ENCODE data around the gene SH3BP5. TPM values are rescaled to one million over a fixed set of nuclear protein-coding genes. Genes with fewer than 3 reads are reported as not detected.

SH3BP5 gene
- polyA plus RNA-seq, 1 donor: 12.4 TPM

DNA sequence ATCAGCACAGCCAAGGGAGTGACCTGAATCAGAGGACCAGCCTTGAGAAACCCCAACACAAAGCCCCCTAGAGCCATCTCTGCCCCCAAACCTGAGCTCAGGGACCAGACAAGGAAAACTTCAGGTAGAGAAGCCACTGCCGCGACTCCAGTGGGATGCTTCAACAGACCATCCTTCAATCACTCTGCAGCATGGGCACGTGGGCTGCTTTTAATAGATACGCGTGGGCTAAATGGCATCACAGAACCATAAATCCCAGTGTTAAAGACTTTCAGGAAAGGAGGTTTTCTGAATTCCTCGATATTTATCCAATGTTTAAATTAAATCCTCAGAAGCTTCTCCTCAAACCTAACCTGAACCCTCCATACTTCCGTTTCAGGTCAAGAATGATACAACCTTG is 30.6 kb downstream of the SH3BP5 start:
- 80% methylated on average over 2 of the region's 7 CpGs for WGBS (ENCODE audit: insufficient coverage, low lambda C conversion rate)
- Histone ChIP-seq H3K27ac (ENCODE audit: low read length) (no peak overlapping the region), H3K36me3 (ENCODE audit: control insufficient read depth, insufficient read depth, low read length) (no peaks in the 10 kb centered on the region), H3K27me3 (ENCODE audit: control insufficient read depth, insufficient read depth, low read length) (no peaks in the 10 kb centered on the region), H3K9me3 (ENCODE audit: control insufficient read depth, low read depth, low read length) (no peaks in the 10 kb centered on the region), H3K4me1 (ENCODE audit: control insufficient read depth, insufficient read depth, low read length) (no peaks in the 10 kb centered on the region), H3K4me3 (ENCODE audit: low read length) (no peak overlapping the region)
- no peak for DNase-seq

DNA sequence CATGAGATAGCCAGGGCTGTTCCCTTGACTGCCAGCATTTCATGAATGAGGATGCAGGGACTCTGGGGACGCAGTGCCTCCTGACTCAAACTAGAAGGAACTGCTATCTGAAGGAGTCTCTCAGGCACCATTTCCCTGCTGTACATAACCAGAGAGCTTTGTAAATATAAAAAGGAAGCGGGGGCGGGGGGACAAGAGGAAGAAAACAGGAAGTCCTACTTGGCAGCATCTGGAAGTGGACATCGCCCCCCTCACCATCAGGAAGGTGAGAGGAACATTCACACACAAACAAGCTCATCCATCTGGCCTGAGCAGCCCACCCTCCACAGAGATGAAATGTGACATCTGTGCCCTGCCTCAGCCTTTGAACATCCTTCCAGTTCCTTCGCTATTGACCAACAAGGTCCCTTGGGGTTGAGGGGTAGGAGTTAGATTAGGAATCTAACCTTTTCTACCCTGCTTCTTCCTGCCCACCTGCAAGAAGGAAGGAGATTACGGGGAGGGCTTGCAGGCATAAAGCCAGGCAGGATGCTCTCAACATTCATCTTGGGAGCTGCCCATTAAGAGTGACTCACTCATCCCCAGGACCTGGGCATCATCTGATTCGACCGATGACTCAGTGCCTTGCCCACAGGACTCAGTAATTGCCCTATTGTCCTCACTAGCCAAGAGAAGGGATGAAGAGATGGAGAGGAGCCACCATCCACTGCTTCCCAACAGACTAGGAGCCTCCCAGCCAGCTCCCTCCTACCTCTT is 31.9 kb downstream of the SH3BP5 start:
- Histone ChIP-seq H3K36me3 (ENCODE audit: control insufficient read depth, insufficient read depth, low read length) (no peaks in the 10 kb centered on the region), H3K27ac (ENCODE audit: low read length) (no peak overlapping the region), H3K4me3 (ENCODE audit: low read length) (no peak overlapping the region), H3K27me3 (ENCODE audit: control insufficient read depth, insufficient read depth, low read length) (no peaks in the 10 kb centered on the region), H3K9me3 (ENCODE audit: control insufficient read depth, low read depth, low read length) (no peaks in the 10 kb centered on the region), H3K4me1 (ENCODE audit: control insufficient read depth, insufficient read depth, low read length) (no peaks in the 10 kb centered on the region)
- DNase-seq: no peak
- no CpG with 5 or more reads among the region's 8 CpGs for WGBS (ENCODE audit: insufficient coverage, low lambda C conversion rate)

DNA sequence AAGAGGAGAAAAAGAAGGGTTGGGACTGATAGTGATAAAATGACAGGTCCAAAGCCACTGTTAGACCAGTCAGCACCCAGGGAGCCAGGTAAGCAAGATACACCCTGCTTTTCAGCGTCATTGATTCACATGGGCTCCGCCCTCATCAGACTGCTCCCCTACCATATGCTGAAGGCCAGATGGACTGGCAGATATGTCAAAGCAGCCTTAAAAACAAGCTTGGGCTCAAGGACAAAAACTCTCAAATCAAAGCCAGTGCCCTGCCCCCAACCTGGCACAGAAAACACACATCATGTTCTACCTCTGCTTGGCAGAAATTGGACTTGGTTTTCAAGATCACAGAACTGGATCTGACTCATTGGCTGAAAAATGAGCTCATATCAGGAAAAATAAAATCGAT is 33.4 kb downstream of the SH3BP5 start:
- H3K36me3 ChIP-seq (ENCODE audit: control insufficient read depth, insufficient read depth, low read length): no peaks in the 10 kb centered on the region
- no peaks in the 10 kb centered on the region for H3K27me3 ChIP-seq (ENCODE audit: control insufficient read depth, insufficient read depth, low read length)
- H3K9me3 ChIP-seq (ENCODE audit: control insufficient read depth, low read depth, low read length): no peaks in the 10 kb centered on the region
- no peak overlapping the region for H3K27ac ChIP-seq (ENCODE audit: low read length)
- no peak for DNase-seq
- no CpG with 5 or more reads among the region's 3 CpGs for WGBS (ENCODE audit: insufficient coverage, low lambda C conversion rate)
- no peak overlapping the region for H3K4me3 ChIP-seq (ENCODE audit: low read length)
- H3K4me1 ChIP-seq (ENCODE audit: control insufficient read depth, insufficient read depth, low read length): no peaks in the 10 kb centered on the region

DNA sequence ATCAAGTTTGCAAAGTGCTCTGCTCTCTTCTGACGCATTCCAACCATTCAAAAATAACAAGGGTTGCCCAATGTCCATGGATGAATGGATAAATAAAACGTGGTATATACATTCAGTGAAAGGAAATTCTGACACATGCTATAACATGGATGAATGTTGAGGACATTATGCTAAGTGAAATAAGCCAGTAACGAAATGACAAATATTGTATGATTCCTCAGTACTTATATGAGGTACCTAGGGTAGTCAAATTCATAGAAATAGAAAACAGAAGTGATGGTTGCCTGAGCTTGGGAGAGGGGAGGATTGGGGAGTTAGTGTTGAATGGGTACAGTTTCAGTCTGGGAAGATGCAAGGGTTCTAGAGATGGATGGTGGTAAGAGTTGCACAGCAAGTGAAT is 33.9 kb downstream of the SH3BP5 start:
- no CpG with 5 or more reads among the region's 3 CpGs for WGBS (ENCODE audit: insufficient coverage, low lambda C conversion rate)
- H3K36me3 ChIP-seq (ENCODE audit: control insufficient read depth, insufficient read depth, low read length): no peaks in the 10 kb centered on the region
- no peak overlapping the region for H3K27ac ChIP-seq (ENCODE audit: low read length)
- H3K4me1 ChIP-seq (ENCODE audit: control insufficient read depth, insufficient read depth, low read length): no peaks in the 10 kb centered on the region
- H3K4me3 ChIP-seq (ENCODE audit: low read length): no peak overlapping the region
- no peaks in the 10 kb centered on the region for H3K27me3 ChIP-seq (ENCODE audit: control insufficient read depth, insufficient read depth, low read length)
- no peaks in the 10 kb centered on the region for H3K9me3 ChIP-seq (ENCODE audit: control insufficient read depth, low read depth, low read length)
- no peak for DNase-seq

DNA sequence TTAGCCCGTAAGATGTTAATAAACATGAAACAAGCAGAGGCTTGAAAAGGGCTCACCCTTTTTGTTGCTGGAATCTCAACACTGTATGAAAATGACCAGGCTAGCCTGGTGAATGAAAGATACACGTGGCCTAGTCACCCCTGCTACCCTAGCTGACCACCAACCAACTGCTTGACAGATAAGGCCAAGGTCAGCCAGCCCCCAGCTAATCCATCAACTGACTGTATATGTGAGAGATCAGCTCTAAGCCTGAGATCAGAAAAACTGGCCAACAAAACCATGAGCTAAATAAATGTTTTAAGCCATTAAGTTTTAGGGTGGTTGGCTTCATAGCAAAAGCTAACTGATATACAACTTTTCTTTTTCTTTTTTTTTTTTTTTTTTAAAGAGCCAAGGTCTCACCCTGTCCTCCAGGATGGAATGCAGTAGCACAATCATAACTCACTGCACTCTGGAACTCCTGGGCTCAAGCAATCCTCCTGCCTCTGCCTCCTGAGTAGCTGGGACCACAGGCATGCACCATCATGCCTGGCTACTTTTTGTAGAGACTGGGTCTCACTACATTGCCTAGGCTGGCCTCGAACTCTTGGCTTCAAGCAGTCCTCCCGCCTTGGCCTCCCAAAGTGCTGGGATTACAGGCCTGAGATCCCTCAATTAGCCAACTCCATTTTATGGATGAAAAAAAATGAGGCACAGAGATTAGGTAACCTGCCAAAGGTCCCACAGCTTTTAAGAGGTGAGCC is 34.6 kb downstream of the SH3BP5 start:
- WGBS (ENCODE audit: insufficient coverage, low lambda C conversion rate): 100% methylated on average over 1 of the region's 4 CpGs
- DNase-seq: no peak
- peaks cover 4% of the 10 kb centered on the region for H3K4me1 ChIP-seq (ENCODE audit: control insufficient read depth, insufficient read depth, low read length)
- H3K4me3 ChIP-seq (ENCODE audit: low read length): no peak overlapping the region
- no peaks in the 10 kb centered on the region for H3K27me3 ChIP-seq (ENCODE audit: control insufficient read depth, insufficient read depth, low read length)
- H3K27ac ChIP-seq (ENCODE audit: low read length): no peak overlapping the region
- H3K9me3 ChIP-seq (ENCODE audit: control insufficient read depth, low read depth, low read length): no peaks in the 10 kb centered on the region
- no peaks in the 10 kb centered on the region for H3K36me3 ChIP-seq (ENCODE audit: control insufficient read depth, insufficient read depth, low read length)

DNA sequence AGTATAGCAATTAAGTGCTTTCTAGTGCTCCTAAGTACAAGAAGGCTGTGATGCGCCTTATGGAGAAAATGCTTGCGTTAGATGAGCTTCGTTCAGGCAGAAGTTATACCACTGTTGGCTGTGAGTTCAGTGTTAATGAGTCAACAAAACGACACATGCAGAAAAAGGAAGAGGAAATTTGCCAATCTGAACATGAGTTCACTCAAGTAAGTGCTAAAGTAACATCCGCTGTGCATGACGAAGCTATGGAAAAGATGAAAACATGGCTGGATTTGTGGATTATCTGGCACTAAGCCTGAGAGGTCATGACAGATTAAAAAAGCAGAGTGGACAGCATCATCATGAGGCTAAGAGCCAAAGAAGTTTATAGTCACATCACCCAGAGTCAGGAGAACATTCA is 36.9 kb downstream of the SH3BP5 start:
- Histone ChIP-seq H3K4me3 (ENCODE audit: low read length) (no peak overlapping the region), H3K4me1 (ENCODE audit: control insufficient read depth, insufficient read depth, low read length) (peaks cover 4% of the 10 kb centered on the region), H3K27ac (ENCODE audit: low read length) (no peak overlapping the region), H3K36me3 (ENCODE audit: control insufficient read depth, insufficient read depth, low read length) (no peaks in the 10 kb centered on the region), H3K9me3 (ENCODE audit: control insufficient read depth, low read depth, low read length) (no peaks in the 10 kb centered on the region), H3K27me3 (ENCODE audit: control insufficient read depth, insufficient read depth, low read length) (no peaks in the 10 kb centered on the region)
- WGBS (ENCODE audit: insufficient coverage, low lambda C conversion rate): 80% methylated on average over 3 of the region's 6 CpGs
- no peak for DNase-seq

DNA sequence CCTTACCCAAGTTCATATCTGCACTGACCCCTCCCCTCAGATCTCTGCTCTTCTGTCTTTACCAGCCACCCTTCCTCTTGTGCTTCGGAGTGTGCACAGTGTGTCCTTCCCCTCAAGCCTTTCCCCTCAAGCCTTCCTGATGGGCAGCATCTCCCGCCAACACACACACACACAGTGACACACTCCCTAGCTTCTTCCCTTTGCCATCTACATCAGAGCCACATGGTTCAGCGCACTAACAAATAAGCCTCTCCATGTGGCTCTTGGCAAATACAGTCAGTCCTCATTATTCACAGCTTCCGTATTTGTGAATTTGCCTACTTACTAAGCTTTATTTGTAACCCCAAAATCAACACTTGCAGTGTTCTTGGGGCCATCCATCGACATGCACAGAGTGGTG is 37.5 kb downstream of the SH3BP5 start:
- no peak overlapping the region for H3K4me3 ChIP-seq (ENCODE audit: low read length)
- 89% methylated on average over 3 of the region's 5 CpGs for WGBS (ENCODE audit: insufficient coverage, low lambda C conversion rate)
- H3K4me1 ChIP-seq (ENCODE audit: control insufficient read depth, insufficient read depth, low read length): peaks cover 4% of the 10 kb centered on the region

DNA sequence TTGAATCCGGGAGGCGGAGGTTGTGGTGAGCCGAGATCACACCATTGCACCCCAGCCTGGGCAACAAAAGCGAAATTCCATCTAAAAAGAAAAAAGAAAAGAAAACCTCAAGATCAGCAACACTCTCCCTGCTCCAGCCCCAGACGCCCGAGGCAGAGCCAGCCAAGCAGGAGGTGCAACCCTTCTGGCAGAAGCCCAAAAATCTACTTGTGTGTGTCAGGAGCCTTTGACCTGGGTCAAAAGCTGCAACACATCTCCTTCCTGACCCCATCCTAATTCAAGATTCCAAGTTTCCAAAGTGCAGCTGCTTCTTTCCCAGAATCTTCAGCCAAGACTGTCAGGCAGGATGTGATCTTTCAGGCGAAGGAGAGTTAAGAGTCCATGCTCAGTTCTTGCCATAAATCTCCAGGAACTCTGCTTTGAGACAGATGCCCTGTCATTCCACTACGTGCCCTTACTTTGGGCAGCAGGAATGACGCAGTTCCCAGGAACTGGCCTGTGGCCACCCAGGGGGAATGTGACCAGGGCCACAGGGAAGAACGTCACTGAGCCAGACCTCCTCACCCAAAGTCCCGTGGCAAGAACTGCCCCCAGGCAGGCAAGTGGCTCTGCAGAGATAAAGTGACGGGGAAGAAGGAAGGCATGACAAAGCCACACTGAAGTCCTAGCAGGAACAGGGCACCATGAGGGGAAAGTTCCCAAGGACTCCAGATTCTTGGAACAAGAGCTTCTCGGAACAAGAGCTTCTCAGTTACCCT is 39.4 kb downstream of the SH3BP5 start:
- no CpG with 5 or more reads among the region's 13 CpGs for WGBS (ENCODE audit: insufficient coverage, low lambda C conversion rate)
- Histone ChIP-seq H3K27me3 (ENCODE audit: control insufficient read depth, insufficient read depth, low read length) (no peaks in the 10 kb centered on the region), H3K27ac (ENCODE audit: low read length) (no peak overlapping the region), H3K4me1 (ENCODE audit: control insufficient read depth, insufficient read depth, low read length) (peaks cover 4% of the 10 kb centered on the region), H3K36me3 (ENCODE audit: control insufficient read depth, insufficient read depth, low read length) (no peaks in the 10 kb centered on the region), H3K9me3 (ENCODE audit: control insufficient read depth, low read depth, low read length) (no peaks in the 10 kb centered on the region), H3K4me3 (ENCODE audit: low read length) (no peak overlapping the region)
- no peak for DNase-seq

More for the DNA sequence above, 37.5 kb downstream of the SH3BP5 start:
- DNase-seq: no peak
- Histone ChIP-seq H3K36me3 (ENCODE audit: control insufficient read depth, insufficient read depth, low read length) (no peaks in the 10 kb centered on the region), H3K9me3 (ENCODE audit: control insufficient read depth, low read depth, low read length) (no peaks in the 10 kb centered on the region), H3K27ac (ENCODE audit: low read length) (no peak overlapping the region), H3K27me3 (ENCODE audit: control insufficient read depth, insufficient read depth, low read length) (no peaks in the 10 kb centered on the region)

DNA sequence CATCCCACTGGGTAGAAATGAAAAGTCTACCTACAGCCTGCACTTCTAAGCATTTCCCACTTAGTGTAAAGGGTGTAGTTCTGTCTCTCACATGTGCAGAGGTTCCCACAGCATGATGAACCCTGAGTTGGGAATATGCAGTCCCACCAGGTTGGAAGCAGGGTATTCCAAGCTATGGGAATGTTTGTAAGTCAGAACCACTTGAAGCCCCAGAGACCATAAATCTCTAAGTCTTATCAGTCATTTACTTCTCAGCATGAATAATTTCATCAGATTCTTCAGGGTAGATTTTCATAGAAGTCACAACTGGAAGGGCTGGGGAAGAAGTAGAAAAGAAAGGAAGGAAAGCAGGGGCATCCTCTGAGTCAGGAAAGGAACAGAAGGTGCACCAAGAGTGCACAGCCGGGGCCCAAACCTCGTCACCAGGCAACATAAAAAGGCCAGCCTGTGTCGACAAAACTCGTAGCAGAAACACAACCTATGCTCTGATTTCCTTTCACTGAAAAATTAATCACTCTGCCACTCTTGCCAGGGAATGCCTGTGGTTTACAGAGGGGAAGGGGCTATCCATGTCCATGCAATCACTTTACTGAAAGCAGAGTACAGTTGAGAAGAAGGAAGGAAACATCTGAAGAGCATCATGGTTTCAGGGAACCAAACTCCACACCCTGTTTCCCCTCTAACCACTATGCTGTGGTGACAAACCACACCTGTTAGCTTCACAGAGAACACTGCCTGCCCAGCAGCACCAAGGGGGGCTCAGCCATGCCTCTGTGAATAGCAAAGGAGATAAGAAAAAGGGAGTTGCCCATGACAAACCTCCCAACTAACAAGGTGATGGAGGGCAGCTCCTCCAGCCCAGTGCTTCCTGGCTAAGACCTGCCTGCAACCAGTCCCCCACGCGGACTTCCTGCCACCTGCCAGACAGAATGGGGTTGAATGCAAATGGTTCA is 40.5 kb downstream of the SH3BP5 start:
- WGBS (ENCODE audit: insufficient coverage, low lambda C conversion rate): no CpG with 5 or more reads among the region's 6 CpGs
- Histone ChIP-seq H3K4me3 (ENCODE audit: low read length) (no peak overlapping the region), H3K9me3 (ENCODE audit: control insufficient read depth, low read depth, low read length) (no peaks in the 10 kb centered on the region), H3K36me3 (ENCODE audit: control insufficient read depth, insufficient read depth, low read length) (no peaks in the 10 kb centered on the region), H3K27me3 (ENCODE audit: control insufficient read depth, insufficient read depth, low read length) (no peaks in the 10 kb centered on the region), H3K27ac (ENCODE audit: low read length) (no peak overlapping the region), H3K4me1 (ENCODE audit: control insufficient read depth, insufficient read depth, low read length) (peaks cover 4% of the 10 kb centered on the region)
- DNase-seq: no peak

DNA sequence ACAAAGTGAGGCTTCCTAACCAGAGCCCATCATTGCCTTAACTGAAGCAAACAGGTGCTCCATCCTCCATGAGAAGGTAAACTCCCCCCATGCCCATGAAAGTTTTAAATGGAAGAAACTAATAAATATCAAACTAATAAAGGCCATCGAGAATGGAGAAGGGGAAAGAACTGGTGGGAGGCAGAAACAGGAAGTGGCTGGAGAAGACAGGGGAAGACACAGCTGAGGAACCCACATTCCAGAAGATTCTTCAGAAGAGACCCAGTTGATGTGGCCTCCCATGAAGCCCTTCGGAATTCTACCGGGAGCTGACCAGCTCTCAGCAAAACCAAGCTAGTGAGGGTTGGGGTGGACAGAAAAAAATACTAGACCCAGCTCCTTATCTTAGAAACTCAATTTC is 41.6 kb downstream of the SH3BP5 start:
- H3K27ac ChIP-seq (ENCODE audit: low read length): no peak overlapping the region
- no peaks in the 10 kb centered on the region for H3K9me3 ChIP-seq (ENCODE audit: control insufficient read depth, low read depth, low read length)
- WGBS (ENCODE audit: insufficient coverage, low lambda C conversion rate): 100% methylated on average over 1 of the region's 3 CpGs
- no peaks in the 10 kb centered on the region for H3K27me3 ChIP-seq (ENCODE audit: control insufficient read depth, insufficient read depth, low read length)
- H3K4me1 ChIP-seq (ENCODE audit: control insufficient read depth, insufficient read depth, low read length): peaks cover 4% of the 10 kb centered on the region
- no peak overlapping the region for H3K4me3 ChIP-seq (ENCODE audit: low read length)
- no peaks in the 10 kb centered on the region for H3K36me3 ChIP-seq (ENCODE audit: control insufficient read depth, insufficient read depth, low read length)
- DNase-seq: no peak

All from large intestine (tissue), 3 donors.